Prostate gland (tissue), 2 donors: ENCODE data around the gene LOX. TPM values are rescaled to one million over a fixed set of nuclear protein-coding genes. Genes with fewer than 3 reads are reported as not detected.

Experiments
- DNase-seq: peaks from one replicate; pipeline ENCODE4 v3.0.0-alpha.2; 2019; ENCODE audit warnings: low spot score
- H3K27ac ChIP-seq, 2 donors: fragments of 200-600 bp; sonication (generic); 2 replicates each; pipeline ENCODE4 v1.5.1; 2017 to 2019
- H3K27me3 ChIP-seq: fragments of 200-600 bp; sonication (generic); replicated peaks from 2 replicates; pipeline ENCODE4 v1.5.1; 2019; ENCODE audit not compliant: insufficient read depth
- H3K36me3 ChIP-seq, 2 donors: fragments of 200-600 bp; sonication (generic); 1 replicate in 1 of 2; 2 replicates in 1 of 2; pipeline versions ENCODE4 v1.5.1 to v1.8.1; 2017 to 2019
- H3K4me1 ChIP-seq: fragments of 200-600 bp; sonication (generic); replicated peaks from 2 replicates; pipeline ENCODE4 v1.5.1; 2019
- H3K4me3 ChIP-seq, 2 donors: fragments of 200-600 bp; sonication (generic); 2 replicates each; pipeline ENCODE4 v1.5.1; 2017 to 2019
- H3K9me3 ChIP-seq: fragments of 200-600 bp; sonication (generic); 2 replicates; pipeline ENCODE4 v1.5.1; 2017
- CTCF ChIP-seq, 4 experiments: fragments of 200-600 bp in 2 of 4; fragments of 450-650 bp in 2 of 4; sonication (generic) in 2 of 4; IDR thresholded peaks; 1 replicate in 3 of 4; 2 replicates in 1 of 4; pipeline ENCODE4 v1.5.1; 2016 to 2019; ENCODE audit warnings: antibody characterized with exemption in 4 of 4, mild to moderate bottlenecking in 2 of 4, moderate library complexity in 2 of 4
- POLR2A ChIP-seq: fragments of 450-650 bp; IDR thresholded peaks from one replicate; pipeline ENCODE4 v1.6.1; 2016; ENCODE audit warnings: antibody characterized with exemption, mild to moderate bottlenecking
- POLR2AphosphoS5 ChIP-seq: sonication (generic); formaldehyde crosslinking; IDR thresholded peaks from one replicate; pipeline ENCODE4 v1.6.1; 2017; ENCODE audit warnings: antibody characterized with exemption
- WGBS: methylation state at CpG from one replicate; pipeline ENCODE4 v1.1.5; 2018; 5-methylcytosine and 5-hydroxymethylcytosine counted together
- intact Hi-C: fragments of 100-400 bp; cut with DNase I; formaldehyde crosslinking; loops from one replicate; pipeline ENCODE4 v1.14.2; 2022
- total RNA-seq, 2 donors: library from RNA; depleted of rRNA; stranded (reverse); fragments of >200 nt; gene quantifications; one replicate each; pipeline ENCODE4 v1.1.0, GENCODE V29; 2016

The LOX gene
- total RNA-seq, 2 donors from 2014 or later: 2.8 to 9.1 TPM

GRCh38 chr5:122077366-122078115, 518 bp downstream of the LOX start:
- Histone ChIP-seq H3K27me3 (no peaks in the 10 kb centered on the region), H3K4me1 (no peaks in the 10 kb centered on the region), H3K9me3 (no peaks in the 10 kb centered on the region), H3K4me3 (peak overlapping the region; percentile 41 to 46), H3K36me3 (no peaks in the 10 kb centered on the region), H3K27ac (peak overlapping the region; percentile 47 to 48)
- DNase-seq: peak; percentile 8
- intact Hi-C loops: loop anchor here (5.0 kb wide), 1 partner anchor 110 kb away; no protein-coding TSS in a partner anchor
- WGBS: under 1% methylated on average over 71 of the region's 78 CpGs
- TF ChIP-seq POLR2AphosphoS5: no peak
- no peak for TF ChIP-seq POLR2A
- no peak for TF ChIP-seq CTCF (IDR thresholded peaks at IDR 0.05)

- 2% methylated on average over 43 of the region's 43 CpGs for WGBS
- peak overlapping the region in 1 of 2 donors; percentile 26 for H3K27ac ChIP-seq
- intact Hi-C loops: loop anchor here (5.0 kb wide), 1 partner anchor 110 kb away; no protein-coding TSS in a partner anchor
Observed at GRCh38 chr5:122076669-122077365, 1.2 kb downstream of the LOX start.

DNA sequence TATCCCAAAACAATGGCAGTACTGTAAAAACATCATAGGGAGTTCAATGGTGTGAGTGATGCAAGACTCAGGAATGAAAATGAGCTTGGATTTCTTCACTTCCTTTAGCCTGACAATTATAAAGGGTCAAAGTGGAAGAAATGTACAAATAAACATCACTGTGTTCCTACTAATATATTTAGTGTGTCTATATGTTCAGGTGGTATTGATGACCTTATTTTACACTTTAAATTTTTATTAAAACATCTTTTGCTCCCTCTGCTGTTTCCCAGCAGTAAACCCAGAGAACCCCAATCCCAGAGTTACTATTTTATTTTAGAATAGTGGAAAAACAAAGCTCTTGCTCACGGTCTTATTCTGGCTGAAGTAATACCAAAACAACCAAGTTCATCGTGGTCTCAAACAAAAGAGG, 2.0 kb downstream of the LOX start:
- H3K9me3 ChIP-seq: no peaks in the 10 kb centered on the region
- WGBS: 39% methylated on average over 2 of the region's 2 CpGs
- H3K36me3 ChIP-seq: no peaks in the 10 kb centered on the region
- no peak overlapping the region for H3K27ac ChIP-seq
- H3K4me3 ChIP-seq: peak overlapping the region in 1 of 2 donors; percentile 46
- intact Hi-C loops: loop anchor here (5.0 kb wide), 1 partner anchor 109 kb away; no protein-coding TSS in a partner anchor
- no peak for TF ChIP-seq POLR2A
- no peaks in the 10 kb centered on the region for H3K27me3 ChIP-seq
- H3K4me1 ChIP-seq: no peaks in the 10 kb centered on the region
- no peak for DNase-seq

More at GRCh38 chr5:122076669-122077365, 1.2 kb downstream of the LOX start:
- Histone ChIP-seq H3K36me3 (no peaks in the 10 kb centered on the region), H3K27me3 (no peaks in the 10 kb centered on the region), H3K4me1 (no peaks in the 10 kb centered on the region), H3K9me3 (no peaks in the 10 kb centered on the region), H3K4me3 (peak overlapping the region; percentile 41 to 46)
- DNase-seq: peak; percentile 79
- TF ChIP-seq POLR2AphosphoS5 (peak; percentile 13), CTCF (IDR thresholded peaks at IDR 0.05) (peak; percentile 53 to 69 (median 62)), POLR2A (no peak)

DNA sequence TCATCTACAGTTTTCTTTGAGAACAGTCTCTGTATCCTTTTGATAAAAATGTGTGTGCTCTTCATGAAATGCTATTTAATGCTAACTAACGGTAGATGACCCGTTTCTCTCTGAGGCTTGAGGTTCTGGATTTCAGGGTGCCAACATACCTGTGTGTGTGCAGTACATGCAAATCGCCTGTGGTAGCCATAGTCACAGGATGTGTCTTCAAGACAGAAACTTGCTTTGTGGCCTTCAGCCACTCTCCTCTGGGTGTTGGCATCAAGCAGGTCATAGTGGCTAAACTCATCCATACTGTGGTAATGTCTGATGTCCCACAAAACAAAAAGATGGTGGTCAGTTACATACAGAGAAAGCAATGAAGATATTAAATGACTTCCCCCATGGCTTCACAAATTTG, 4.2 kb downstream of the LOX start:
- no peak overlapping the region for H3K4me3 ChIP-seq

More for the DNA sequence above, 4.2 kb downstream of the LOX start:
- intact Hi-C loops: no loop called here
- Histone ChIP-seq H3K36me3 (no peaks in the 10 kb centered on the region), H3K9me3 (no peaks in the 10 kb centered on the region), H3K4me1 (no peaks in the 10 kb centered on the region), H3K27ac (no peak overlapping the region), H3K27me3 (no peaks in the 10 kb centered on the region)
- TF ChIP-seq POLR2A (no peak), POLR2AphosphoS5 (no peak), CTCF (IDR thresholded peaks at IDR 0.05) (no peak)
- DNase-seq: no peak
- 91% methylated on average over 3 of the region's 3 CpGs for WGBS
